ENCODE data around the gene FAM163A. TPM values are rescaled to one million over a fixed set of nuclear protein-coding genes. Genes with fewer than 3 reads are reported as not detected.

The FAM163A gene
- polyA plus RNA-seq, 3 donors = not detected

DNA sequence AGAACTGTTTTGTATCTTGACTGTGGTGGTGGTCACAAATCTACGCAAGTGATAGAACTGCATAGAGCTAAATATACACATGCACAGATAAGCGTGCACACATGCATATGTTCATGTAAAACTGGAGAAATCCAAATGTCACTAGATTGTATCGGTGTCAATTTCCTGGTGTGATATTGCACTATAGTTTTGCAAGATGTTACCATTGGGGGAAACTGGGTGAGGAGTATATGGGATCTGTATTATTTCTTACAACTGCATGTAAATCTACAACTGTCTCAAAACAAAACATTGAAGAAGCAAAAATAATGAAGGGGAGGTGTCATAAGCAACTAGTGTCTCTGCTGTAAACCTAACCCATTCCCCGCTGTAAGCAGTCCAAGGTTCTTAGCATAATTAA lies 30.2 kb downstream of the FAM163A start:
- no peak overlapping the region for H3K27ac Mint-ChIP-seq
- Histone ChIP-seq H3K79me2 (ENCODE audit: insufficient read depth, low read length) (no peaks in the 10 kb centered on the region), H3K4me2 (replicated peaks; ENCODE audit: extremely low read depth, low read length, poor library complexity, severe bottlenecking) (no peak overlapping the region), H3K9me3 (replicated peaks in 1 of 2; ENCODE audit: control insufficient read depth in 1 of 2, insufficient read depth in 1 of 2, low read length in 2 of 2) (peaks cover 0 to 3% of the 10 kb centered on the region in 2 donors), H4K20me1 (ENCODE audit: insufficient read depth, low read length) (no peaks in the 10 kb centered on the region), H2AFZ (ENCODE audit: insufficient read depth, low read depth, low read length, poor library complexity, severe bottlenecking) (no peak overlapping the region), H3K27ac (ENCODE audit: low read depth in 1 of 2, low read length in 2 of 2) (no peak overlapping the region), H3K36me3 (replicated peaks in 1 of 2; ENCODE audit: control insufficient read depth in 1 of 2, insufficient read depth in 2 of 2, low read length in 2 of 2) (no peaks in the 10 kb centered on the region), H3K4me1 (ENCODE audit: control insufficient read depth in 1 of 2, insufficient read depth in 2 of 2, low read length in 2 of 2) (no peaks in the 10 kb centered on the region), H3K9ac (ENCODE audit: insufficient read depth, low read length, poor library complexity, severe bottlenecking) (no peak overlapping the region), H3K27me3 (ENCODE audit: control insufficient read depth in 2 of 2, insufficient read depth in 2 of 2, low read length in 2 of 2) (no peaks in the 10 kb centered on the region), H3K4me3 (replicated peaks in 1 of 3; ENCODE audit: low read depth in 2 of 3, low read length in 3 of 3) (no peak overlapping the region)
- no peak overlapping the region for H3K4me3 Mint-ChIP-seq
- intact Hi-C loops (cut with micrococcal nuclease) = no loop called here
- WGBS (ENCODE audit: insufficient coverage) = 100% methylated on average over 2 of the region's 4 CpGs
- H3K27me3 Mint-ChIP-seq (ENCODE audit: low read depth in 3 of 3) = peaks cover 0 to 4% (median 1%) of the 10 kb centered on the region in 3 donors
- H3K36me3 Mint-ChIP-seq = no peaks in the 10 kb centered on the region
- TF ChIP-seq, protein P1, sequence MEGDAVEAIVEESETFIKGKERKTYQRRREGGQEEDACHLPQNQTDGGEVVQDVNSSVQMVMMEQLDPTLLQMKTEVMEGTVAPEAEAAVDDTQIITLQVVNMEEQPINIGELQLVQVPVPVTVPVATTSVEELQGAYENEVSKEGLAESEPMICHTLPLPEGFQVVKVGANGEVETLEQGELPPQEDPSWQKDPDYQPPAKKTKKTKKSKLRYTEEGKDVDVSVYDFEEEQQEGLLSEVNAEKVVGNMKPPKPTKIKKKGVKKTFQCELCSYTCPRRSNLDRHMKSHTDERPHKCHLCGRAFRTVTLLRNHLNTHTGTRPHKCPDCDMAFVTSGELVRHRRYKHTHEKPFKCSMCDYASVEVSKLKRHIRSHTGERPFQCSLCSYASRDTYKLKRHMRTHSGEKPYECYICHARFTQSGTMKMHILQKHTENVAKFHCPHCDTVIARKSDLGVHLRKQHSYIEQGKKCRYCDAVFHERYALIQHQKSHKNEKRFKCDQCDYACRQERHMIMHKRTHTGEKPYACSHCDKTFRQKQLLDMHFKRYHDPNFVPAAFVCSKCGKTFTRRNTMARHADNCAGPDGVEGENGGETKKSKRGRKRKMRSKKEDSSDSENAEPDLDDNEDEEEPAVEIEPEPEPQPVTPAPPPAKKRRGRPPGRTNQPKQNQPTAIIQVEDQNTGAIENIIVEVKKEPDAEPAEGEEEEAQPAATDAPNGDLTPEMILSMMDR (IDR thresholded peaks at IDR 0.05) = no peak
- no peak for DNase-seq
- H3K4me1 Mint-ChIP-seq = peaks cover 4% of the 10 kb centered on the region
- peaks cover 0 to 17% (median 3%) of the 10 kb centered on the region in 7 donors for H3K9me3 Mint-ChIP-seq

- peaks cover 0 to 13% (median 2%) of the 10 kb centered on the region in 7 donors for H3K9me3 Mint-ChIP-seq
- Histone ChIP-seq H2AFZ (ENCODE audit: insufficient read depth, low read depth, low read length, poor library complexity, severe bottlenecking) (no peak overlapping the region), H3K4me2 (replicated peaks; ENCODE audit: extremely low read depth, low read length, poor library complexity, severe bottlenecking) (no peak overlapping the region), H3K9ac (ENCODE audit: insufficient read depth, low read length, poor library complexity, severe bottlenecking) (no peak overlapping the region), H4K20me1 (ENCODE audit: insufficient read depth, low read length) (no peaks in the 10 kb centered on the region), H3K79me2 (ENCODE audit: insufficient read depth, low read length) (no peaks in the 10 kb centered on the region), H3K9me3 (replicated peaks in 1 of 2; ENCODE audit: control insufficient read depth in 1 of 2, insufficient read depth in 1 of 2, low read length in 2 of 2) (peaks cover 0 to 3% of the 10 kb centered on the region in 2 donors), H3K36me3 (replicated peaks in 1 of 2; ENCODE audit: control insufficient read depth in 1 of 2, insufficient read depth in 2 of 2, low read length in 2 of 2) (no peaks in the 10 kb centered on the region), H3K4me1 (ENCODE audit: control insufficient read depth in 1 of 2, insufficient read depth in 2 of 2, low read length in 2 of 2) (no peaks in the 10 kb centered on the region), H3K27ac (ENCODE audit: low read depth in 1 of 2, low read length in 2 of 2) (no peak overlapping the region), H3K27me3 (ENCODE audit: control insufficient read depth in 2 of 2, insufficient read depth in 2 of 2, low read length in 2 of 2) (no peaks in the 10 kb centered on the region), H3K4me3 (replicated peaks in 1 of 3; ENCODE audit: low read depth in 2 of 3, low read length in 3 of 3) (no peak overlapping the region)
- TF ChIP-seq, protein P1 (IDR thresholded peaks at IDR 0.05) = no peak
- peaks cover 4% of the 10 kb centered on the region for H3K4me1 Mint-ChIP-seq
- WGBS (ENCODE audit: insufficient coverage) = 100% methylated on average over 1 of the region's 2 CpGs
- H3K36me3 Mint-ChIP-seq = no peaks in the 10 kb centered on the region
- no peak overlapping the region for H3K4me3 Mint-ChIP-seq
- H3K27me3 Mint-ChIP-seq (ENCODE audit: low read depth in 3 of 3) = peaks cover 0 to 4% (median 1%) of the 10 kb centered on the region in 3 donors
- intact Hi-C loops (cut with micrococcal nuclease) = no loop called here
- no peak overlapping the region for H3K27ac Mint-ChIP-seq
- DNase-seq = no peak
Measured at GRCh38 chr1:179774000-179774399, 30.9 kb downstream of the FAM163A start.
